HUDEP-2 (cell line): ENCODE measurements around the gene LAD1.

Experiments used
- DNase-seq, 76 experiments: peaks; one replicate each; lab custom pipeline; 2025; ENCODE audit not compliant: unreplicated experiment in 76 of 76; lab: John Stamatoyannopoulos, UW

LAD1 gene

DNA sequence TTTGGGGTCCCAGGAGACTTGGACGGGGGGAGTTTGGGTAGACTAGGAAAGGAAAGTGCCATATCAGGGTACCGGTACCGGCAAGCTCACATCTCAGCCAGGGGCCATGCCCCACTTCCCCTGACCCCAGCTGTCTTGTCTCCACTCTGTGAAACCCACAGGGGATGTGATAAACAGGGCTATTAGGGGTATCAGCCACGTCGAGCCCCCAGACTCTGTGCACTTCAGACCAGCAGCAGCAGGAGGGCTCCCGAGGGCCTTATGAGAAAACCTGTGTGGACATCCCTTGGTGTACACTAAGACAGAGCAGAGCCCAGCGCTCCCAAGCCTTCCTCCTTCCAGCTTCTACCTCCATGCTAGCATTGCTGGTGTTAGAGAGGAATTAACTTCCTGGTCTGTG, 68.0 kb downstream of the LAD1 start:
- no peak for DNase-seq
